Activated CD8-positive, alpha-beta memory T cell treated with anti-CD3 and anti-CD28 coated beads for 1 hour (primary cell): ENCODE results near the gene EP400.

Experiments used
- DNase-seq, 2 donors: peaks; one replicate each; pipeline ENCODE4 v3.0.0-alpha.2; 2020; ENCODE audit warnings: low read depth in 1 of 2; ENCODE audit errors: extremely low read depth in 1 of 2

EP400 gene

GRCh38 chr12:131922772-131923171 lies 27.0 kb upstream of the EP400 start:
- no peak for DNase-seq

- no peak for DNase-seq
Observed at GRCh38 chr12:131923260-131923659, 26.5 kb upstream of the EP400 start.

- DNase-seq, result no peak
Observed at GRCh38 chr12:131927110-131928079, 22.3 kb upstream of the EP400 start.

- DNase-seq, result no peak
Observed at GRCh38 chr12:131928080-131928710, 21.5 kb upstream of the EP400 start.

- DNase-seq, result peak; percentile 83 to 89
Observed at GRCh38 chr12:131928711-131929580, 20.8 kb upstream of the EP400 start, which contains the start of gene PUS1. Gene PUS1 (plus strand): TSS chr12:131929276. CDS start chr12:131929723, 447 bp downstream.

- DNase-seq, result no peak
Observed at GRCh38 chr12:131929581-131930456, 19.9 kb upstream of the EP400 start.

GRCh38 chr12:131930510-131930909 lies 19.2 kb upstream of the EP400 start:
- no peak for DNase-seq

GRCh38 chr12:131933387-131933786 lies 16.4 kb upstream of the EP400 start:
- DNase-seq, result no peak

- DNase-seq, result no peak
Observed at GRCh38 chr12:131934535-131934934, 15.2 kb upstream of the EP400 start.

- DNase-seq, result no peak
Observed at GRCh38 chr12:131938082-131938481, 11.7 kb upstream of the EP400 start.

- no peak for DNase-seq
Observed at GRCh38 chr12:131939007-131939406, 10.7 kb upstream of the EP400 start.

- no peak for DNase-seq
Observed at GRCh38 chr12:131940141-131940547, 9.6 kb upstream of the EP400 start.

- DNase-seq, result no peak
Observed at GRCh38 chr12:131941116-131941986, 8.4 kb upstream of the EP400 start.

GRCh38 chr12:131941987-131942341 lies 7.8 kb upstream of the EP400 start:
- DNase-seq, result no peak

GRCh38 chr12:131942671-131943070 lies 7.1 kb upstream of the EP400 start:
- DNase-seq, result no peak

GRCh38 chr12:131943389-131943788 lies 6.4 kb upstream of the EP400 start:
- no peak for DNase-seq

- DNase-seq, result no peak
Observed at GRCh38 chr12:131943876-131944275, 5.9 kb upstream of the EP400 start.

GRCh38 chr12:131944601-131945251 lies 5.0 kb upstream of the EP400 start:
- no peak for DNase-seq

GRCh38 chr12:131946757-131947156 lies 3.0 kb upstream of the EP400 start:
- no peak for DNase-seq
